CMK (cell line): ENCODE data around the gene FUT3.
A peak's percentile ranks its signal among the peaks of the same experiment; 100 is the strongest.

Experiments used
- DNase-seq: peaks from one replicate; pipeline ENCODE4 v3.0.0-alpha.2; 2010; ENCODE audit warnings: low read depth

FUT3 gene

DNA sequence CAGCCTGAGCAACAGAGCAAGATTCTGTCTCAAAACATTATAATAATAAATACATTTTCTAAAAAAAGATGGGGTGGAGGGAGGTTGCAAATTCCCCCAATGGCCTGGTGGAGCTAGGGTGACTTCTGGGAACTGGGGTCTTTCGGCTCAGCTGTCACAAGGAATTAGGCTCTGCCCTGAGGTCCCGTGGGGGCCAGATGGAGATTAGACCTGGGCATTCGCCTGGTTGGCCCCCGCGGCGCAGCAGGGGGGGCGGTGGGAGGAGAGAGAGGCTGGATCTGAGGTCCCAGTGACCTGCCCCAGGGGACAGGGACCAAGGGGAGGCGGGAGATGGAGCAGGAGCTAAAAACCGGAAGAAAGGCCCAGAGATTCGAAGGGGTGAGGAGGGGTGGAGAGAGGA, 26.5 kb downstream of the FUT3 start:
- no peak for DNase-seq

DNA sequence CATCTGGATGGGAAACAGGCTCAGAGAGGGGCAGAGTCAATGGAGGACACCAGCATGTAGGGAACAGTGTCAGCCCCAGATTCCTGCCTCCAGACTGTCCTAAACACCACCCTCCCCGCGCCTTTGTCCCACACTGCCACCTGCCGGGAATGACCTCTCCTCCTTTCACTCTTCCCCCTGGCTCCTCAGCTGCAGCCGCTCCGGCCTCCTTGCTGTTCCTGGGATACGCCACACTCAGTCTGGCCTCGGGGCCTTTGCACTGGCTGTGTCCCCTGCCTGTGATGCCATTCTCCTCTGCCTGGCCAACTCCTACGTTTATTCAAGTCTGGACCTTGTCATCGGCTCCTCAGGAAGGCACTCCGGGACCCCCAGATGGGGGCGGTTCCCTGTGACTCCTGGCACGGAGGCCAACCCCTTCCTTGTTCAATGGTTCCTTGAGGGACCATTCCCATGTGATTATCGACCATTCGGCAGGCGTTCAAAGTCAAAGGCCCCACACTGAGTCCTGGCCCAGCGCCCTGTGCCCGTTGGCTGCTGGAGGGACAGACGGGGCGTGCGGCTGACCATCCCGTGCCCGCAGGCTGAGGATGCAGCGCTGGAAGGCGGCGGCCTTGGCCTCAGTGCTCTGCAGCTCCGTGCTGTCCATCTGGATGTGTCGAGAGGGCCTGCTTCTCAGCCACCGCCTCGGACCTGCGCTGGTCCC, 27.5 kb downstream of the FUT3 start:
- DNase-seq: no peak

DNA sequence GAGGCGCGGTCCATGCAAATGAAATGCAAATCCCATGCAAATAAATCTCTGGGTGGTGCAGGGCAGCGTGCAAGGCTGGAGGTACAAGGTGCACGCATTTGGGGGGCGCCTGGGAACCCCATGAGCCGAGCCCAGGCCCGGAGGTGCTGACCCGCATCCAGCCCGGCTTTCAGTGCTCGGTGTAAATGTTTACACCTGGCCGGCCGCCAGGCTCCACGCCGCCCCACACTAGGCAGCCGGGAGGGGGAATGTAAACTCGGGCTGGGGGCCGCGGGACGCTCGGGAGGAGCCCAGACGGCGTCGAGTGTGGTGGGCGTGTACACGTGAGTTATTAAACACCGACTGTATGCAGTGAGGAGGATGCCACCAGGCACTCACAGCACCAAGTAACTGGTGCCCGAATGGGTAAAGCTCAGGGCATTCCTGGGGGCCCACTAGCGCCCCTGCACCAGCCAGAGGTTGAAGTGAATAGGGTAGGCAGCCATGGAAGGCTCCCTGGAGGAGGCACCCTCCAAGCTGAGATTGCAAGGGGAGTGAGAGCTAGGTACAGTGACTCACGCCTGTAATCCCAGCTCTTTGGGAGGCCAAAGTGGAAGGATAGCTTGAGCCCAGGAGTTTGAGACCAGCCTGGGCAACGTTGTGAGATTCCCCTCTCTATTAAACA, 28.9 kb downstream of the FUT3 start:
- DNase-seq: no peak

- DNase-seq: no peak
Observed at GRCh38 chr19:5821521-5822180, 29.6 kb downstream of the FUT3 start.

- DNase-seq: no peak
Observed at GRCh38 chr19:5820785-5821184, 30.5 kb downstream of the FUT3 start.

DNA sequence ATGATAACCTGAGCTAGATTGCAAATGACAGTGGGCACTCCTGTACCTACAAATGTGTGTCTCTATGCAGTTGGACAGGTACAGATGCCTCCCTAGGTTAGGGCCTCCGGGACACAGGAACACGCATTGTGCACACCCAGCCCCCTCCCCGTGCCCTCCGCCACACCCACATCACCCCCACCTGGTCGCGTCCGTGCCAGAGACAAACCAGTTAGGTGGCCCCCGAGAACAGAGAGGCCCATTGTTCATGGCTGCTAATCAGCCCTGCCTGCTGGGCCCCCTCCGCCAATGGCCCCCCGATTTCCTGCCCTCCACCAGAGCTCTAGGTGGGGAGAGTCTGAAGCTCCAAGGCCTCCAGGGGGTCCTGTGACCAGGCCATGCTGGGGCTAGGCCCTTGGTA, 32.7 kb downstream of the FUT3 start:
- DNase-seq: no peak

GRCh38 chr19:5817218-5817617, 34.0 kb downstream of the FUT3 start:
- DNase-seq: no peak

DNA sequence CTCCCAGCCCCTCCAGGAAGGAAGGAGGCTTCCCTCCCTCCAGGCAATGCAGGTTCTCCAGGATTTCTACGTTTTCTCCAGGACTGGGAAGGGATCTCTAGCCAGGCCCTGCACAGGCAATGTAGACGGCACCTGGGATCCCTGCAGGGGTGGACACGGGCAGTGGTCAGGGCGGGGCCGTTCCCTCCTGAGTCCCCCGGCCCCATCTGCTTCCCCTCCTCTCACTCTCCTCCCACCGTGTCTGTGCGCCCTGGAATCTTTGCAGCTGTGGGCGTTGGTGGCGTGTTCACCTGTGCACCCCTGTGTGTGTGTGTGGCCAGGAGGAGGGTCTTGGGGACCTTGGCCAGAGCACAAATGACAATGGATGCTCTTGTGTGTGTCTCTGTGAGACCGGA, 36.4 kb downstream of the FUT3 start:
- DNase-seq: no peak

DNA sequence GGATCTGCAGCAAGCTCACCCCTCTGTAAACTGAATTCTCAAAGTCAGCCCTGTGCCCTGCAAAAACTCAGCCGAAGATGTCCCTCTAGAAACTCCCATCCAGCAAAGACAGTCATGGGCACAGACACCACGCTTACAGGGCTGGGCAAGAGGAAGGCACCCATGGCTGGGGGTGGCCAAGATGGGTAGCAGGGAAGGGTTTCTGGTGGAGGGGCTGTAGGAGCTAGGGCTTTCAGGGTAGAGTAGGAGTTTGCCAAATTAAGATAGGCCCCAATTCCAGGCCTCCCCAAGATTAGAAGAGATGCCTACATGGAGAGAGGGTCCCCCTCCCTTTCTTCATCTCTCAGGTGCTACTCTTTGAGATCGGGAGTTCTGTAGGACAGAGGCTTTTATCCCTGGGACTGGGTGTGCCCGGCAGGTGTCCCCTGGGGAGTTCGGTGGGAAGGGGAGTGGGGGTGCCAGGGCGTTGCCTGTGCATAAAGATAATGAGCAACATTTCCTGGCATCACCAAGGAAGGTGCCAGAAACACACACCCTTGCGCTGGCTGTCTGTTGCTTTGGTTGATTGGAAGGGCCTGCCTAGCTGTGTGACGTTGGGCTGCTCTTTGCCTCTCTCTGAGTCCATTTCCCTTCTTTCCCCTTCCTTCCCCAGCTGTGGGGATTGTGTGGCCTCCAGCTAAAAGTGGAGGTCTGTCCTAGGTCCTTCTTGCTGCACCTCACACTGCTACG, 37.0 kb downstream of the FUT3 start:
- DNase-seq: no peak

DNA sequence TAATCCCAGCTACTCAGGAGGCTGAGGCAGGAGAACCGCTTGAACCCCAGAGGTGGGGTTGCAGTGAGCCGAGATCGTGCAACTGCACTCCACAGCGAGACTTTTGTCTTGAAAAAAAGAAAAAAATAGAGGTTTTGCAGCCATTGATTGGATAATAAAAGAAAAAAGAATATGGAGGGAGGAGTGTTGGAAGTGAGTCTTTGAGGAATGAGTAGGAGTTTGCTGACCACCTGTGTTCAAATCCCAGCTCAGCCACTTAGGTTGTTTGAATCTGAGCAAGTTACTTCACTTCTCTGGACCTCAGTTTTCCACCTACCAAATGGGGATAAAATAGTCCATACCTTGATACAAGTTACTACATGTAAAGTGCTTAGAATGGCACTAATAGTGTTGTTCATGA, 40.1 kb downstream of the FUT3 start:
- no peak for DNase-seq

GRCh38 chr19:5809469-5809868, 41.8 kb downstream of the FUT3 start:
- no peak for DNase-seq

GRCh38 chr19:5809053-5809452, 42.2 kb downstream of the FUT3 start:
- no peak for DNase-seq

- no peak for DNase-seq
Observed at GRCh38 chr19:5808120-5808816, 43.0 kb downstream of the FUT3 start.

DNA sequence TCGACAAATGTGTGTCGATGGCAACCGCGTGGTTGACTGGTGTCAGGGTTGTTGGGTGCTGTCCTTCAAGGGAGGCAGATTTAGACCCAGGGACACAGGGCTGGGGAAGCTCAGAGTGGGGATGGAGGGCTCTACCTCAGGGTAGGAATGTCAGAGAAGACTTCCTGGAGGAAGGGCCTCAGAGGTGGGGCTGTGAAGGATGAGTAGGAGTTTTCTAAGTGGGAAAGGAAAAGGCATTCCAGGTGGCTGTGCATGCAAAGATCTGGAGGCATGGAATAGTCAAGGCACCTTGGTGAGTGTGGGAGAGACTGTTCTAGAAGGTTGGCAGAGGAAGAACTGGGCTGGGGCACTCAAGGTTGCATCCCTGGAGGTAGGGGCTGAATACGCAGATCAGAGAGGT, 44.3 kb downstream of the FUT3 start:
- DNase-seq: no peak

- DNase-seq: no peak
Observed at GRCh38 chr19:5806133-5806489, 45.1 kb downstream of the FUT3 start.

- DNase-seq: peak; percentile 56
Observed at GRCh38 chr19:5805462-5806132, 45.7 kb downstream of the FUT3 start.

DNA sequence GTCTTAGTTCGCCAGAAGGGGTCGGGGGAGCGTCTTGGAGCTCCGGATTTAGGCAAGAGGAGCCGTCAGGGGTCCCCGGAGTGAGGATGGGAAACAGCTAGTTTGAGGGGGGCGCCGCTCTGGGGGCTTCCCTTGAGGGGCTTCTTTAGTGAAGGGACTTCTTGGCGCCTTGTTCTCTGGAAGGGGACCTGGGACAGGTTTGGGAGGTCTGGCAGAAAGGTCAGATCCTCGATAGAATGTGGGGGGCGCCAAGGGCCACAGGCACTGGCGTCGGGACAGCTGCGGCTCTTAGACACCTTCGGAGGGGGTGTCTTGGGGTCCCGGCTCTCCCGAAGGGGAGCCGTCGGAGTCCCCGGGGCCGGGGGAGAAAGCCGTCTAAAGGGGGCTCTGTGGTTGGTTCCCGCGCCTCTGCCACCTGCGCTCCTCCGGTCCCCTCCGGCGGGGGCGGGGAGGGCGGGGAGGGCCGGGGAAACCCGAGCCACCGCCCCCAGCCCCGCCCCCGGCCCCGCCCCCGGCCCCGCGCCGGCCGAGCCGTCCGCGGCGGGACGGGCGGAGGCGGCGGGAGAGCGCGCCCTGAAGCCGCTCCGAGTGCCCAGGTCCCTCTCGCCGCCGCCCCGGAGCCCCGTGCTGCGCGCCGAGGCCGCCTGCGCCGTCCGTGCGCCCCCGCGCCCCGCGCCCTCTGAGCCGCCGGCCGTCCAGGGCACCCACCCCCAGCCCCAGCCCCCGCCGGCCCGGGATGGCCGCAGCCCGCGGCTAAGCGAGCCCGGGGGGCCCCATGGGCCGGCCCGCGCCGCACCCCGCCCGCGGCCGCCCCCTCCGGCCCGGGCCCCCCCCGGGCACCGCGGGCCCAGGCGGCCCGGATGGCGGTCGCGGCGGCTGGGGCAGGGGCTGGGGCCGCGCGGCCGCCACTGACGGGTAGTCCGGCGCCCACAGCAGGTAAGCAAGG, 46.5 kb downstream of the FUT3 start, which contains the start of gene NRTN:
NRTN (plus strand) TSS at position 552 of the 946 bp plus-strand sequence. CDS start 19,099 bp downstream, outside the sequence.
- no peak for DNase-seq

DNA sequence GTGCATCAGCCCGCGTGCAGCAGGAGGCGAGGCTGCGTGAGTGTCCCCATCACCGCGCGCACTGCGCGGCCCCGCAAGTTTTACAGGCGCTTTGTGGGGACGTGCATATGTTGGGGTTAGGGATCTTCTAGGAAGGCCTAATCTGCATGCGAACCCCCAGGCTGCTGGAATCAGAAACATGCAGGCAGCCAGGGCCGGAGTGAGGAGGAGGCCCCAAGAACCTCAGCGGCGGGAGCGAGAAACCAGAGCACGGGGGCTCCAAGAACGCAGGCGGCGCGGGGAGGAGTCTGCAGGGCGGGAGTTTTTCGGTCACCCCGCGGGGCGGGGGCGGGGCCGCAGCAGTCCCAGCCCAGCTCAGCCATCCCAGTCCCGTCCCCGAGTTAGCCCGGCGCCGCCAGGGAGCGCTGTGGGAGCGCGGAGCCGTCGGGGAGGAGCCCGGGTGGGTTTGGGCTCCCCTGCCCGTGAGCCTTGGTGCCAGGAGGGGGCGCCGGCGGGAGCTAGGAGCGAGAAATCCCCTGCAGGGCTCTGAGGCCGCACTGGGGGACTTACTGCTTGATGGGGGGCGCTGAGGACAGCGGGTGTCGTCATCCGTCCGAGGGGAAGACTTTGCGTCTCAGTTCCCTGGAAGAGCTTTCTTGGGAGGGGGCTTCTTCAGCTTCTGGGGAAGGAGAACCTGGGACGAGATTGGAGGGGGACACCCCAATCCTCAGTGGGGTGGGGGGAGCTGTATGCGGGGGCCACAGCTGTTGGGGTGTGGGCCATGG, 47.3 kb downstream of the FUT3 start:
- peak; percentile 89 for DNase-seq

- DNase-seq: no peak
Observed at GRCh38 chr19:5803441-5803751, 47.9 kb downstream of the FUT3 start.
